HepG2 (cell line): ENCODE measurements around the gene KLHDC8B. TPM values are rescaled to one million over a fixed set of nuclear protein-coding genes. Genes with fewer than 3 reads are reported as not detected.

Source experiments
- ARID4A ChIP-seq: sonication (generic); formaldehyde crosslinking; IDR thresholded peaks from 2 replicates; pipeline ENCODE4 v1.5.0; 2020; ENCODE audit warnings: mild to moderate bottlenecking, missing genetic modification reagents, borderline replicate concordance
- HNRNPH1 ChIP-seq: fragments of 200-400 bp; formaldehyde crosslinking; optimal IDR thresholded peaks from 2 replicates; pipeline ENCODE3; 2017; ENCODE audit warnings: mild to moderate bottlenecking, low read depth, low read length
- JDP2 ChIP-seq: sonication (generic); formaldehyde crosslinking; IDR thresholded peaks from 2 replicates; pipeline ENCODE4 v1.8.1; 2022; ENCODE audit warnings: missing genetic modification reagents, borderline replicate concordance
- KDM5A ChIP-seq: fragments of 200-600 bp; sonication (generic); IDR thresholded peaks from 2 replicates; pipeline ENCODE4 v1.7.0; 2018; ENCODE audit warnings: antibody characterized with exemption, mild to moderate bottlenecking, low read length, borderline replicate concordance
- LBX2 ChIP-seq: sonication (generic); formaldehyde crosslinking; IDR thresholded peaks from 2 replicates; pipeline ENCODE4 v1.5.0; 2020; ENCODE audit warnings: missing genetic modification reagents, mild to moderate bottlenecking, borderline replicate concordance
- LRRFIP1 ChIP-seq: sonication (generic); formaldehyde crosslinking; conservative IDR thresholded peaks from 2 replicates; pipeline ENCODE4 v1.4.0; 2020; ENCODE audit warnings: missing genetic modification reagents
- MAFF ChIP-seq: IDR thresholded peaks from 2 replicates; pipeline ENCODE4 v1.6.1; 2011; ENCODE audit warnings: low read depth, low read length, improper control_type of control experiment
- PHF21A ChIP-seq: sonication (generic); formaldehyde crosslinking; IDR thresholded peaks from 2 replicates; pipeline ENCODE4 v1.5.0; 2020; ENCODE audit warnings: mild to moderate bottlenecking, missing genetic modification reagents
- SRSF1 ChIP-seq: fragments of 200-400 bp; formaldehyde crosslinking; optimal IDR thresholded peaks from 2 replicates; pipeline ENCODE3; 2017; ENCODE audit warnings: mild to moderate bottlenecking, low read depth, low read length, moderate library complexity
- TBX2 ChIP-seq: sonication (generic); formaldehyde crosslinking; IDR thresholded peaks from 2 replicates; pipeline ENCODE4 v1.5.0; 2020; ENCODE audit warnings: missing genetic modification reagents, mild to moderate bottlenecking, borderline replicate concordance
- ZNF142 ChIP-seq: sonication (generic); formaldehyde crosslinking; IDR thresholded peaks from 2 replicates; pipeline ENCODE4 v1.4.0; 2020; ENCODE audit warnings: missing genetic modification reagents
- ZNF3 ChIP-seq: IDR thresholded peaks from 2 replicates; pipeline ENCODE4 v1.7.0; 2017; ENCODE audit warnings: inconsistent platforms
- ZNF432 ChIP-seq: sonication (generic); formaldehyde crosslinking; IDR thresholded peaks from 2 replicates; pipeline ENCODE4 v1.5.0; 2020; ENCODE audit warnings: missing genetic modification reagents, mild to moderate bottlenecking, borderline replicate concordance
- ZNF567 ChIP-seq: sonication (generic); formaldehyde crosslinking; IDR thresholded peaks from 2 replicates; pipeline ENCODE4 v1.8.1; 2023; ENCODE audit warnings: mild to moderate bottlenecking, missing genetic modification reagents, borderline replicate concordance
- ZSCAN22 ChIP-seq: sonication (generic); formaldehyde crosslinking; IDR thresholded peaks from 2 replicates; pipeline ENCODE4 v1.4.0; 2020; ENCODE audit warnings: mild to moderate bottlenecking, missing genetic modification reagents
- ZSCAN30 ChIP-seq: sonication (generic); formaldehyde crosslinking; IDR thresholded peaks from 2 replicates; pipeline ENCODE4 v1.5.0; 2020; ENCODE audit warnings: mild to moderate bottlenecking, missing genetic modification reagents
- polyA plus RNA-seq, 8 experiments: library from polyadenylated mRNA; depleted of rRNA in 3 of 8; stranded (reverse) in 7 of 8; unstranded in 1 of 8; fragments of >200 nt; fragmentation: Illumina TruSeq in 4 of 8; extraction: Trizol in 4 of 8; gene quantifications; 2 replicates each; pipeline versions ENCODE4 v1.2.1 to v1.2.3, GENCODE V29; 2011 to 2016; ENCODE audit warnings: low read depth in 4 of 8, missing spikeins in 1 of 8, mixed read lengths in 1 of 8; ENCODE audit not compliant: insufficient read depth in 1 of 8
- total RNA-seq, 5 experiments: library from RNA; depleted of rRNA; stranded (reverse); fragments of >200 nt; fragmentation: Illumina TruSeq; extraction: Trizol; gene quantifications; 2 replicates each; pipeline ENCODE4 v1.2.3, GENCODE V29; 2016; ENCODE audit warnings: low read depth in 1 of 5

KLHDC8B gene
- total and polyA plus RNA-seq, 2 of the 13 experiments (the other 11 are each of a cell fraction or from before 2014, with no cell fraction given) = 17.2 to 17.8 TPM

- TF ChIP-seq ZNF567 (CRISPR knock-in tag) = no peak
- 0 out of 2 replicates have a peak, but pooled peaks have one; percentile 21 for TF ChIP-seq TBX2 (CRISPR knock-in tag)
- no peak for TF ChIP-seq SRSF1
- TF ChIP-seq MAFF = no peak
- no peak for TF ChIP-seq ZNF142 (CRISPR knock-in tag)
- TF ChIP-seq ZSCAN22 = no peak
- TF ChIP-seq LRRFIP1 (CRISPR knock-in tag) = no peak
- TF ChIP-seq LBX2 (CRISPR knock-in tag) = no peak
- TF ChIP-seq ZSCAN30 (CRISPR knock-in tag) = no peak
- TF ChIP-seq HNRNPH1 = no peak
- no peak for TF ChIP-seq JDP2 (CRISPR knock-in tag)
- TF ChIP-seq ZNF432 (CRISPR knock-in tag) = no peak
- TF ChIP-seq ZNF3 (CRISPR knock-in tag) = no peak
- peak; percentile 31; the same call in 1 of the 2 replicates for TF ChIP-seq ARID4A (CRISPR knock-in tag)
- no peak for TF ChIP-seq PHF21A (CRISPR knock-in tag)
- TF ChIP-seq KDM5A = no peak
These were observed 1.9 kb downstream of the KLHDC8B start (continued) for GRCh38 chr3:49173116-49173791.
